ENCODE results near the gene ELMO2.

ELMO2 gene

DNA sequence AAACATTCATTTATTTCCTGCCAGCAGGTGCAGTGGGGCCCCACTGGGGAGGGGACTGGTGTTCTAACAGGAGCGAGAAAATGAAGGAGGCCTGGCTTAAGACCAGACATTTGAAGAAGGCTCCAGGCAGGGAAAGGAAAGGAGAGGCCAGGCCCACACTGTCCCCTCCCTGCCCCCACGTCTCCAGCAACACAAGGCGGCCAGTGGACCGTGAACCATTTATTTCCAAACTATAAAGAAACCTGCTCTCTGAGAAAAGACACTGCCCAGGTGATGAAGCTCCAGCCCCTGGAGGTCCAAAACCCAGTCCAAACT lies 56.7 kb downstream of the ELMO2 start:
- H3K4me3 ChIP-seq (replicated peaks in 1 of 2; ENCODE audit: low read depth in 2 of 2, low read length in 2 of 2), result no peak overlapping the region
- no peak for DNase-seq (ENCODE audit: low read depth in 2 of 2)
- TF ChIP-seq, protein P1, sequence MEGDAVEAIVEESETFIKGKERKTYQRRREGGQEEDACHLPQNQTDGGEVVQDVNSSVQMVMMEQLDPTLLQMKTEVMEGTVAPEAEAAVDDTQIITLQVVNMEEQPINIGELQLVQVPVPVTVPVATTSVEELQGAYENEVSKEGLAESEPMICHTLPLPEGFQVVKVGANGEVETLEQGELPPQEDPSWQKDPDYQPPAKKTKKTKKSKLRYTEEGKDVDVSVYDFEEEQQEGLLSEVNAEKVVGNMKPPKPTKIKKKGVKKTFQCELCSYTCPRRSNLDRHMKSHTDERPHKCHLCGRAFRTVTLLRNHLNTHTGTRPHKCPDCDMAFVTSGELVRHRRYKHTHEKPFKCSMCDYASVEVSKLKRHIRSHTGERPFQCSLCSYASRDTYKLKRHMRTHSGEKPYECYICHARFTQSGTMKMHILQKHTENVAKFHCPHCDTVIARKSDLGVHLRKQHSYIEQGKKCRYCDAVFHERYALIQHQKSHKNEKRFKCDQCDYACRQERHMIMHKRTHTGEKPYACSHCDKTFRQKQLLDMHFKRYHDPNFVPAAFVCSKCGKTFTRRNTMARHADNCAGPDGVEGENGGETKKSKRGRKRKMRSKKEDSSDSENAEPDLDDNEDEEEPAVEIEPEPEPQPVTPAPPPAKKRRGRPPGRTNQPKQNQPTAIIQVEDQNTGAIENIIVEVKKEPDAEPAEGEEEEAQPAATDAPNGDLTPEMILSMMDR (IDR thresholded peaks at IDR 0.05; ENCODE audit: low read depth, low read length), result no peak

DNA sequence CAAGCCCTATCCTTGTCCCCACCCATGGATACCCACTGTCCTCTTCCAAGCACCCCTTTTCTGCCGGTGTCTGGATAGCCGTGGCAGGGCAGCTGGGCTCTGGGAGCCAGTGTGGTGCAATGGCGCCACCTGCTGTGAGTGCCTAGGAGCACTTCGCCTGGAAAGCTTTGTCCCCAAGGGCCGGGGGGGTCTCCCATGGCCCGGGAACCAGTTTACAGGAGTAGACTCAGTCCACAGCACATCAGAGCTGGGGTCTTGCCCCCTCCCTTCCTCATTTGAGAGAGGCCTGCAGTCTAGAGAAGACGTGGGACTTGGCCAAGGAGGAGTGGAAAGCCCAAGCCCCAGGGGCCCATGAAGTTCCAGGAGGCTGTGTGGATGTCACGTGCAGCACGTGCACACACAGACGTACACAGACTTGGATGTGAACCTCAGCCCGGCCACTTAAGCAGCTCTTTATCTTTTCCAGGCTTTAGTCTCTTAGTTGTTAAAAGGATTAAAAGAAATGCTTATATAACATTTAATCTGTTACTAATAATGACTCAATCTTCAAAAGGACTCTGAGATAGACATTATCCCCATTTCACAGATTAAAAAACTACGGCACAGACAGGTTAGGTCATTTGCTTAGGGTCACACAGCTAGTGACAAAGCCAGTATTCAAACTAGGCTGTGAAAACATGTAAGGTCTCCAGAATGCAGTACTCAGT lies 57.2 kb downstream of the ELMO2 start:
- TF ChIP-seq, protein P1 (IDR thresholded peaks at IDR 0.05; ENCODE audit: low read depth, low read length), result peak; percentile 86
- no peak overlapping the region for H3K4me3 ChIP-seq (replicated peaks in 1 of 2; ENCODE audit: low read depth in 2 of 2, low read length in 2 of 2)
- peak; percentile 54 to 55 for DNase-seq (ENCODE audit: low read depth in 2 of 2)

DNA sequence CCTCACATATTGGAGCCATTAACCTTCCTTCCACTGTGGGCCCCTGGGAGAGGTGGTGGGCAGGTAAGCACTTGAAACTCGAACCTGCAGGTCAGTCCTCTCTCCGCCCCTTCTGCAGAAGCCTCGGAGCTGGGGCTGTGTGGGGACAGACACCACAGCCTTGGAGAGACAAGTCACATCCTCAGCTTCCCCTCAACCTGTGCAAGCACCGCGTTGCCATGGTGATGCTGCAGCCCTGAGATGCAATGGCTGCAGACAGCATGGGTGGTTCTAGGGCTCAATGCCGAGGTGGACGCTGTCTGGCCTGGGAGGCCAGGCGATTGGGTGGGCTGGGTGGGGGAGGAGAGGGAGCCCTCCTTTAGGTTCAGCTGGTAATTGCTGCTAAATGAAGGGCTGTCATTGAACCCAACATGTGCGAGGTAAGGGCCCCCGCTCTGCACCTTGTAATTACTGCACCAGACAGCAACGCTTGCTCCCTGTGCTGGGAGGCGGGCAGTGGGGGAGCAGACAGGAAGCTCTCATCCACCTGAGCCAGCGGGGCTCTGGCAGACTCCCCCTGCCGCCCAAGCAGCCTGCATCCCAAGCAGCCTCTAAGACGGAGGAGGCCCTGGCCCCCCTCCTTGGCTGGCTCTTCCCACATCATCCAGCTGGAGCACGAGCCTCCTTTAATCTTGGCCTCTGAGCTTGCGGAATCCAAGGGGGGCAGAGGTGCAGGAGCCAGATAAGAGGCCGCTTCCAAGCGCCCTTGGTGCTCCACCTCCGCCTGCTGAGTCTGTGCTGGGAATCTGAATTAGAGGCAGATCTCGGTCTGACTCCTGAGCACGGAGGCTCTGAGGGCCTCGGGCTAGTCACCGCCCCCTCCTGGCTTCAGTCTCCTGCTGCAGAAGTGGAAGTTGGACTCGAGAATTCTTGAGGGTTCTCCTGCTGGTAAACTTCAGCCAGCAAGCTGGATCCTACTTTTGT lies 58.3 kb downstream of the ELMO2 start:
- no peak overlapping the region for H3K4me3 ChIP-seq (replicated peaks in 1 of 2; ENCODE audit: low read depth in 2 of 2, low read length in 2 of 2)
- TF ChIP-seq, protein P1 (IDR thresholded peaks at IDR 0.05; ENCODE audit: low read depth, low read length), result peak; percentile 22
- peak; percentile 19 to 62 for DNase-seq (ENCODE audit: low read depth in 2 of 2)

DNA sequence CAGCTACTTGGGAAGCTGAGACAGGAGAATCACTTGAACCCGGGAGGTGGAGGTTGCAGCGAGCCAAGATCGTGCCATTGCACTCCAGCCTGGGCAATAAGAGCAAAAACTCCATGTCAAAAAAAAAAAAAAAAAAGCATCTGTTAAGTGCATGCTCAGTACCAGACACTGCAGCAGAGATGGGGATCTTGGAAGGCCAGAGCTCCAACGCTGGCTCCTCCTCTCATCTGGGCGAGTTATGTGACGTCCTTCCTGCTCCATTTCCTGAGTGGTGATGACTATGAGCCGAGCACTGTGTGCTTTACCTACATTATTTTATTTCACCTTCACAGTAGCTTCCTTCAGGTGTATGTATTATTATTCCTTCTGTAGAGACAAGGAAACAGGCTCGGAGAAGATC lies 59.6 kb downstream of the ELMO2 start:
- TF ChIP-seq, protein P1 (IDR thresholded peaks at IDR 0.05; ENCODE audit: low read depth, low read length), result no peak
- H3K4me3 ChIP-seq (replicated peaks in 1 of 2; ENCODE audit: low read depth in 2 of 2, low read length in 2 of 2), result no peak overlapping the region
- DNase-seq (ENCODE audit: low read depth in 2 of 2), result no peak

DNA sequence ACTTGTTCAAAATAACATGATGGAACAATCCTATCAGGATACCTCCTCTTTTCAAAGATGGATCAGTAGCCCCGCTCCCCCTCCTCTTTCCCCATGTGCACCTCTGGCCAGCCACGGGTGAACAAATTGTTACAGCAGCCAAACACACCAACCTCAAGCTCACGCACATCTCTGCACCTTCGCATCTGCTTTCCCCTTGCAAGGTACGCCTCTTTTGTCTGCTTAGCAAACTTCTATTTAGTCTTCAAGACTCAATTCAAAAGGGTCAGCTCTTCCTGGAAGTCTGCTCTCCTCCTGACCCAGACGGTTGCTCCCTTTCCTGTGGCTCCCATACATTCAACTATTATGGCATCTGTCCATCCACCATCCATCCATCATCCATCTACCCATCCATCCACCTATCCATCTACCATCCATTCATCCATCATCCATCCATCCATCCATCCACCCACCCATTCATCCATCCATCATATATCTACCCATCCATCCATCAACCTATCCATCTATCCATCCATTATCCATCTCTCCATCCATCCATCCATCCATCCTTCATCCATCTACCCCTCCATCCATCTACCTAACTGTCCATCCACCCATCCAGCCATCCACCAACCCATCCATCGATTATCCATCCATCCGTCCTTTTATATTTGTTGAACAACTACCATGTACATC lies 61.8 kb downstream of the ELMO2 start:
- DNase-seq (ENCODE audit: low read depth in 2 of 2), result no peak
- no peak overlapping the region for H3K4me3 ChIP-seq (replicated peaks in 1 of 2; ENCODE audit: low read depth in 2 of 2, low read length in 2 of 2)
- TF ChIP-seq, protein P1 (IDR thresholded peaks at IDR 0.05; ENCODE audit: low read depth, low read length), result no peak

DNA sequence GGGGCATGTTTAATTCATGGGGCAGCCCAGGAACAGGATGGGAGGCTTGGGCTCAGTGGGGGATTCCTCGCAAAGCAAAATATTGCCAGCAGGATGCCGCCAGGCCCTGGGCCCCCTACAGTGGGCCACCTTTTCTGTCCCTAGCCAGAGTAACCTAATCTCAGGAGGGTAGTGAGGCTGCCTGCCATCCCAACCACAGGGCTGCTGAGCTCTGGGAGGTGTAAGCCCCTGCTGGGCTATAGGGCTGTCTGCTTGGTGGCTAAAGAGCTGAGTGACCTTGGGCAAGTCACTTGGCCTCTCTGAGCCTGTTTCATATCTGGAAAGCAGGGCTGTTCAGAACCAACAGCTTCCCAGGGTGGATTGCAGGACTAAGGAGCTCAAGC lies 62.4 kb downstream of the ELMO2 start:
- no peak for DNase-seq (ENCODE audit: low read depth in 2 of 2)
- TF ChIP-seq, protein P1 (IDR thresholded peaks at IDR 0.05; ENCODE audit: low read depth, low read length), result no peak
- no peak overlapping the region for H3K4me3 ChIP-seq (replicated peaks in 1 of 2; ENCODE audit: low read depth in 2 of 2, low read length in 2 of 2)

Data from cardiac fibroblast (primary cell).